Measurements from ENCODE around the gene ACAP2.

ACAP2 gene

GRCh38 chr3:195260280-195260905, 182.4 kb downstream of the ACAP2 start:
- Histone ChIP-seq H3K4me1 (ENCODE audit: control insufficient read depth, insufficient read depth, low read length) (peaks cover 40% of the 10 kb centered on the region), H3K4me3 (ENCODE audit: low read length in 2 of 2) (peak overlapping the region; percentile 83 to 84), H3K36me3 (ENCODE audit: control insufficient read depth in 2 of 2, insufficient read depth in 2 of 2, low read length in 2 of 2) (peaks cover 0 to under 1% of the 10 kb centered on the region in 2 donors), H3K9ac (ENCODE audit: low read length in 2 of 2) (peak overlapping the region; percentile 66 to 77), H3K27me3 (ENCODE audit: control insufficient read depth in 1 of 2, insufficient read depth in 2 of 2, low read length in 2 of 2) (no peaks in the 10 kb centered on the region), H3K9me3 (ENCODE audit: control insufficient read depth in 2 of 2, low read length in 2 of 2) (no peaks in the 10 kb centered on the region), H3K27ac (ENCODE audit: low read length) (peak overlapping the region; percentile 37)

- peak overlapping the region; percentile 91 for H3K27ac ChIP-seq (ENCODE audit: low read length)
- no peaks in the 10 kb centered on the region for H3K36me3 ChIP-seq (ENCODE audit: control insufficient read depth in 2 of 2, insufficient read depth in 2 of 2, low read length in 2 of 2)
- peak overlapping the region; percentile 83 to 84 for H3K4me3 ChIP-seq (ENCODE audit: low read length in 2 of 2)
- no peaks in the 10 kb centered on the region for H3K27me3 ChIP-seq (ENCODE audit: control insufficient read depth in 1 of 2, insufficient read depth in 2 of 2, low read length in 2 of 2)
- peaks cover 40% of the 10 kb centered on the region for H3K4me1 ChIP-seq (ENCODE audit: control insufficient read depth, insufficient read depth, low read length)
- peak overlapping the region; percentile 87 to 90 for H3K9ac ChIP-seq (ENCODE audit: low read length in 2 of 2)
- H3K9me3 ChIP-seq (ENCODE audit: control insufficient read depth in 2 of 2, low read length in 2 of 2): no peaks in the 10 kb centered on the region
Measured at GRCh38 chr3:195259475-195260279, 183.1 kb downstream of the ACAP2 start.

GRCh38 chr3:195259154-195259474, 183.7 kb downstream of the ACAP2 start:
- Histone ChIP-seq H3K9ac (ENCODE audit: low read length in 2 of 2) (peak overlapping the region; percentile 87 to 90), H3K4me1 (ENCODE audit: control insufficient read depth, insufficient read depth, low read length) (peaks cover 40% of the 10 kb centered on the region), H3K9me3 (ENCODE audit: control insufficient read depth in 2 of 2, low read length in 2 of 2) (no peaks in the 10 kb centered on the region), H3K27me3 (ENCODE audit: control insufficient read depth in 1 of 2, insufficient read depth in 2 of 2, low read length in 2 of 2) (no peaks in the 10 kb centered on the region), H3K36me3 (ENCODE audit: control insufficient read depth in 2 of 2, insufficient read depth in 2 of 2, low read length in 2 of 2) (no peaks in the 10 kb centered on the region), H3K27ac (ENCODE audit: low read length) (peak overlapping the region; percentile 91), H3K4me3 (ENCODE audit: low read length in 2 of 2) (peak overlapping the region; percentile 52 to 83)

GRCh38 chr3:195258449-195259153, 184.2 kb downstream of the ACAP2 start:
- Histone ChIP-seq H3K36me3 (ENCODE audit: control insufficient read depth in 2 of 2, insufficient read depth in 2 of 2, low read length in 2 of 2) (no peaks in the 10 kb centered on the region), H3K9ac (ENCODE audit: low read length in 2 of 2) (peak overlapping the region; percentile 87 to 90), H3K9me3 (ENCODE audit: control insufficient read depth in 2 of 2, low read length in 2 of 2) (no peaks in the 10 kb centered on the region), H3K4me1 (ENCODE audit: control insufficient read depth, insufficient read depth, low read length) (peaks cover 42% of the 10 kb centered on the region), H3K4me3 (ENCODE audit: low read length in 2 of 2) (peak overlapping the region in 1 of 2 donors; percentile 83), H3K27me3 (ENCODE audit: control insufficient read depth in 1 of 2, insufficient read depth in 2 of 2, low read length in 2 of 2) (no peaks in the 10 kb centered on the region), H3K27ac (ENCODE audit: low read length) (peak overlapping the region; percentile 91)

GRCh38 chr3:195257454-195258448, 185.1 kb downstream of the ACAP2 start:
- Histone ChIP-seq H3K4me1 (ENCODE audit: control insufficient read depth, insufficient read depth, low read length) (peaks cover 47% of the 10 kb centered on the region), H3K36me3 (ENCODE audit: control insufficient read depth in 2 of 2, insufficient read depth in 2 of 2, low read length in 2 of 2) (no peaks in the 10 kb centered on the region), H3K27ac (ENCODE audit: low read length) (peak overlapping the region; percentile 62), H3K9me3 (ENCODE audit: control insufficient read depth in 2 of 2, low read length in 2 of 2) (no peaks in the 10 kb centered on the region), H3K27me3 (ENCODE audit: control insufficient read depth in 1 of 2, insufficient read depth in 2 of 2, low read length in 2 of 2) (no peaks in the 10 kb centered on the region), H3K9ac (ENCODE audit: low read length in 2 of 2) (peak overlapping the region; percentile 42 to 90), H3K4me3 (ENCODE audit: low read length in 2 of 2) (no peak overlapping the region)

DNA sequence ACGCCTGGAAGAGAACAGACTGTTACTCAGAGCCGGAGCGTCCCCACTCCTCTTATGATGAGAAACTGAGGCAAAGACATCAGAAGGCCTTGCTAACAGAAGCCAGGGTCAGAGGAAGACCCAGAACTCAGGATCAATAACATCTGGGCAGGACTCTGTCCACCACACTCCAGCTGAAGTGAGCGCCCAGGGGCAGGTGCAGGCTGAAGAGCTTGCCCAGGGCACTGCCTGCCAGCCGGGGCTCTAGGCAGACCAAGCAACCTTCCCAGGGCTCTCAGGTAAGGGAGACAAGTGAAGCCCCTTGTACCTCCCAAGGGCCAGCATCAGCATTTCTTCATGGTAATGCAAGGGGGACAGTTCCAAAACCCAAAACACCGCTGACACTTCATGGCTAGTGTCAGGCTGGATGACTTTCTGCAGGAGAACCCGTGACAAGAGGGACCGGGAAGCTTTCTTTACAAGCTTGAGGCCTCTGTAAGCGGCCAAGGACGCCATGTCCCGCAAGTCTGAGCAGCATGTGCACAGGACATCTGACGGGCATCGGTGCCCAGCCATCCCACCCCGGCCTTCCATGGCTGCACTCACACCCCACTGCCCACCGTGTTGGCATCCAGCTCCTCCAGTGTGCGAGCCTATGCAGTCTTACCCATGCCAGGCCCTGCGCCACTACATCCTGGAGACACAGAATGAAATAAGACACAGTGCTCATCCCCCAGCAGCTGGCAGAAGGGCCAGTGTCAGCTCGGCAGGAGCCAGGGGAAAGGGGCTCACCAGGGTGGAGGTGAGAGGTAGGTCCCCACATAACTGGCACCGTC, 186.0 kb downstream of the ACAP2 start:
- H3K27me3 ChIP-seq (ENCODE audit: control insufficient read depth in 1 of 2, insufficient read depth in 2 of 2, low read length in 2 of 2): no peaks in the 10 kb centered on the region
- no peaks in the 10 kb centered on the region for H3K9me3 ChIP-seq (ENCODE audit: control insufficient read depth in 2 of 2, low read length in 2 of 2)
- H3K27ac ChIP-seq (ENCODE audit: low read length): peak overlapping the region; percentile 62
- peaks cover 48% of the 10 kb centered on the region for H3K4me1 ChIP-seq (ENCODE audit: control insufficient read depth, insufficient read depth, low read length)
- peak overlapping the region in 1 of 2 donors; percentile 90 for H3K9ac ChIP-seq (ENCODE audit: low read length in 2 of 2)
- H3K36me3 ChIP-seq (ENCODE audit: control insufficient read depth in 2 of 2, insufficient read depth in 2 of 2, low read length in 2 of 2): no peaks in the 10 kb centered on the region
- no peak overlapping the region for H3K4me3 ChIP-seq (ENCODE audit: low read length in 2 of 2)

- Histone ChIP-seq H3K27me3 (ENCODE audit: control insufficient read depth in 1 of 2, insufficient read depth in 2 of 2, low read length in 2 of 2) (no peaks in the 10 kb centered on the region), H3K27ac (ENCODE audit: low read length) (no peak overlapping the region), H3K4me3 (ENCODE audit: low read length in 2 of 2) (no peak overlapping the region), H3K36me3 (ENCODE audit: control insufficient read depth in 2 of 2, insufficient read depth in 2 of 2, low read length in 2 of 2) (no peaks in the 10 kb centered on the region), H3K4me1 (ENCODE audit: control insufficient read depth, insufficient read depth, low read length) (peaks cover 49% of the 10 kb centered on the region), H3K9ac (ENCODE audit: low read length in 2 of 2) (no peak overlapping the region), H3K9me3 (ENCODE audit: control insufficient read depth in 2 of 2, low read length in 2 of 2) (no peaks in the 10 kb centered on the region)
Measured at GRCh38 chr3:195255571-195256501, 187.0 kb downstream of the ACAP2 start.

DNA sequence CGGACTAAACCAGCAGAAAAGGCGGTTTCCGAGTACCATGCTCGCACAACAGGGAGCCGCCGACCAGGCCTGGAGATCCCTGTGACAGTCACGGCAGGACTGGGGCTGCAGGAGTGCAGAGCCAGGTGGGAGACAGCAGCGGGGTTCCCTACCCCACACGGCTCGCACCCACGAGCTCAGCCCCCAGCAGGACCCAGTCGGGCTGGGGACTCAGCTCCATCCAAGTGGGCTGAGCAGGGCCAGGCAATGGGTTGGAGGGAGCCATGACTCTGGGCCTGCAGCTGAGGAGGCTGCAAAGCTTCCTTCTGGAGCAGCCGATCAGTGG, 187.7 kb downstream of the ACAP2 start:
- Histone ChIP-seq H3K27ac (ENCODE audit: low read length) (no peak overlapping the region), H3K4me1 (ENCODE audit: control insufficient read depth, insufficient read depth, low read length) (peaks cover 47% of the 10 kb centered on the region), H3K9ac (ENCODE audit: low read length in 2 of 2) (no peak overlapping the region), H3K4me3 (ENCODE audit: low read length in 2 of 2) (no peak overlapping the region), H3K27me3 (ENCODE audit: control insufficient read depth in 1 of 2, insufficient read depth in 2 of 2, low read length in 2 of 2) (no peaks in the 10 kb centered on the region), H3K9me3 (ENCODE audit: control insufficient read depth in 2 of 2, low read length in 2 of 2) (no peaks in the 10 kb centered on the region), H3K36me3 (ENCODE audit: control insufficient read depth in 2 of 2, insufficient read depth in 2 of 2, low read length in 2 of 2) (no peaks in the 10 kb centered on the region)

Measured in stomach smooth muscle (tissue), 2 donors.